Panc1 (cell line): ENCODE data around the gene NBEAL2. TPM values are rescaled to one million over a fixed set of nuclear protein-coding genes. Genes with fewer than 3 reads are reported as not detected.

Source experiments
- ATAC-seq: fragments of 200-7000 bp; cut with Tn5 transposase; 2 replicates; pipeline ENCODE4 v1.9.1; 2020; ENCODE audit warnings: mild to moderate bottlenecking, moderate library complexity
- BruUV-seq: library from RNA; stranded (reverse); fragments of 400-500 nt; replicated peaks from 2 replicates; lab custom pipeline; 2021; lab: Mats Ljungman, UMichigan
- CTCF ChIA-PET: fragments of 300-600 bp; sonication (Branson Sonifier 250); formaldehyde crosslinking; loops from one replicate; lab custom pipeline; 2022; ENCODE audit warnings: antibody characterized with exemption; lab: Charles Lee
- POLR2A ChIA-PET: fragments of 300-600 bp; sonication (Branson Sonifier 250); formaldehyde crosslinking; loops from one replicate; lab custom pipeline; 2022; ENCODE audit warnings: antibody characterized with exemption; lab: Charles Lee
- DNase-seq: peaks from one replicate; pipeline ENCODE4 v3.0.0-alpha.2; 2010; ENCODE audit warnings: low read depth, low spot score
- H3K27ac ChIP-seq: 2 replicates; pipeline ENCODE4 v1.5.1; 2011; ENCODE audit warnings: mild to moderate bottlenecking, low read length, inconsistent platforms
- H3K27me3 ChIP-seq: fragments of 200-500 bp; sonication (Bioruptor generic); 2 replicates; pipeline ENCODE4 v1.6.0; 2014; ENCODE audit warnings: low read length, inconsistent platforms; ENCODE audit not compliant: control insufficient read depth, insufficient read depth
- H3K36me3 ChIP-seq: fragments of 200-500 bp; sonication (Bioruptor generic); 2 replicates; pipeline ENCODE4 v1.5.1; 2014; ENCODE audit warnings: inconsistent platforms, mild to moderate bottlenecking, low read length, moderate library complexity; ENCODE audit not compliant: control insufficient read depth, insufficient read depth
- H3K4me1 ChIP-seq: 2 replicates; pipeline ENCODE4 v1.5.1; 2011; ENCODE audit warnings: inconsistent platforms, mild to moderate bottlenecking, low read length, moderate library complexity; ENCODE audit not compliant: control insufficient read depth, insufficient read depth
- H3K4me3 ChIP-seq, 2 experiments: 2 replicates each; pipeline ENCODE4 v1.5.1; 2011 to 2012; ENCODE audit warnings: low read depth in 2 of 2, low read length in 2 of 2, mild to moderate bottlenecking in 2 of 2, inconsistent platforms in 1 of 2, moderate library complexity in 1 of 2
- H3K9me3 ChIP-seq: fragments of 200-500 bp; sonication (Bioruptor generic); 2 replicates; pipeline ENCODE4 v1.5.1; 2014; ENCODE audit warnings: low read depth, mild to moderate bottlenecking, inconsistent platforms, low read length, moderate library complexity; ENCODE audit not compliant: control insufficient read depth, insufficient read depth
- CTCF ChIP-seq: fragments of 450-650 bp; IDR thresholded peaks from 2 replicates; pipeline ENCODE4 v1.5.1; 2017; ENCODE audit warnings: mild to moderate bottlenecking
- POLR2AphosphoS5 ChIP-seq: IDR thresholded peaks from 2 replicates; pipeline ENCODE4 v1.6.1; 2012; ENCODE audit warnings: mild to moderate bottlenecking, low read depth, low read length, moderate library complexity
- REST ChIP-seq, 2 experiments: IDR thresholded peaks; 2 replicates each; pipeline ENCODE4 v1.6.1; 2011 to 2012; ENCODE audit warnings: low read depth in 2 of 2, control low read depth in 1 of 2, low read length in 1 of 2, mild to moderate bottlenecking in 1 of 2, moderate library complexity in 1 of 2; ENCODE audit not compliant: insufficient read depth in 1 of 2
- SIN3A ChIP-seq: IDR thresholded peaks from 2 replicates; pipeline ENCODE4 v1.6.1; 2012; ENCODE audit warnings: low read depth, mild to moderate bottlenecking, low read length, moderate library complexity, borderline replicate concordance; ENCODE audit not compliant: insufficient read depth
- TCF7L2 ChIP-seq: IDR thresholded peaks from 2 replicates; pipeline ENCODE4 v1.6.1; 2011; ENCODE audit warnings: mild to moderate bottlenecking, low read depth, low read length, inconsistent platforms
- in situ Hi-C: cut with HindIII; loops from 2 replicates; pipeline ENCODE4 v1.10.0; 2016; ENCODE audit warnings: low sequenced_read_pairs, low pct_unique_long_range_greater_than_20kb
- intact Hi-C: fragments of 100-400 bp; cut with micrococcal nuclease; formaldehyde crosslinking; loops from one replicate; pipeline ENCODE4 v1.10.0; 2022; ENCODE audit not compliant: unreplicated experiment
- total RNA-seq: library from RNA; stranded (reverse); gene quantifications from one replicate; pipeline ENCODE4 v1.2.1, GENCODE V29; 2021; ENCODE audit not compliant: unreplicated experiment

NBEAL2 gene
- total RNA-seq, 1 experiment from 2014 or later: 38.8 TPM

GRCh38 chr3:46992231-46992630 lies 12.8 kb downstream of the NBEAL2 start:
- DNase-seq (no peak), ATAC-seq (no peak)
- ChIA-PET POLR2A (no interaction called here), CTCF (no interaction called here)
- Histone ChIP-seq H3K4me1 (no peaks in the 10 kb centered on the region), H3K4me3 (no peak overlapping the region), H3K27me3 (no peaks in the 10 kb centered on the region), H3K27ac (no peak overlapping the region), H3K9me3 (no peaks in the 10 kb centered on the region), H3K36me3 (no peaks in the 10 kb centered on the region)
- BruUV-seq: no TSS peak
- intact Hi-C loops (loop anchor here (10.0 kb wide), 1 partner anchor 67 kb away; no protein-coding TSS in a partner anchor), in situ Hi-C loops (no loop called here)
- TF ChIP-seq TCF7L2 (no peak), SIN3A (no peak), REST (IDR thresholded peaks at IDR 0.05; ENCODE audit: insufficient read depth in 1 of 2, low read depth in 2 of 2, low read length in 1 of 2) (no peak), CTCF (no peak), POLR2AphosphoS5 (no peak)

GRCh38 chr3:46993292-46993691 lies 13.8 kb downstream of the NBEAL2 start:
- no peaks in the 10 kb centered on the region for H3K36me3 ChIP-seq
- no peaks in the 10 kb centered on the region for H3K9me3 ChIP-seq
- BruUV-seq: no TSS peak
- intact Hi-C loops: loop anchor here (10.0 kb wide), 1 partner anchor 68 kb away; no protein-coding TSS in a partner anchor
- in situ Hi-C loops: no loop called here
- H3K27me3 ChIP-seq: no peaks in the 10 kb centered on the region
- DNase-seq (no peak), ATAC-seq (no peak)
- POLR2A ChIA-PET: no interaction called here
- no peaks in the 10 kb centered on the region for H3K4me1 ChIP-seq
- TF ChIP-seq REST (IDR thresholded peaks at IDR 0.05; ENCODE audit: insufficient read depth in 1 of 2, low read depth in 2 of 2, low read length in 1 of 2): no peak
- no peak for TF ChIP-seq SIN3A
- TF ChIP-seq POLR2AphosphoS5: no peak
- no peak for TF ChIP-seq CTCF
- no peak for TF ChIP-seq TCF7L2
- H3K27ac ChIP-seq: no peak overlapping the region
- no peak overlapping the region for H3K4me3 ChIP-seq
- CTCF ChIA-PET: no interaction called here
